Esophagus muscularis mucosa (tissue), 4 donors: Measurements from ENCODE around the gene PLEKHM2. TPM values are rescaled to one million over a fixed set of nuclear protein-coding genes. Genes with fewer than 3 reads are reported as not detected.

Source experiments
- DNase-seq: peaks from one replicate; pipeline ENCODE4 v3.0.0-alpha.2; 2017; ENCODE audit errors: extremely low spot score
- H3K27ac ChIP-seq, 4 donors: fragments of 200-600 bp; sonication (generic); replicated peaks in 1 of 4; 1 replicate in 3 of 4; 2 replicates in 1 of 4; pipeline ENCODE4 v1.5.1; 2016 to 2019; ENCODE audit warnings: mild to moderate bottlenecking in 1 of 4
- H3K27me3 ChIP-seq, 4 donors: fragments of 200-600 bp; sonication (generic); one replicate each; pipeline versions ENCODE4 v1.5.1 to v1.6.0; 2016 to 2019
- H3K36me3 ChIP-seq, 4 donors: fragments of 200-600 bp; sonication (generic); one replicate each; pipeline ENCODE4 v1.5.1; 2016 to 2019
- H3K4me1 ChIP-seq, 4 donors: fragments of 200-600 bp; sonication (generic); one replicate each; pipeline ENCODE4 v1.5.1; 2016 to 2019
- H3K4me3 ChIP-seq, 4 donors: fragments of 200-600 bp; sonication (generic); 1 replicate in 2 of 4; 2 replicates in 2 of 4; pipeline ENCODE4 v1.5.1; 2016 to 2019; ENCODE audit warnings: mild to moderate bottlenecking in 4 of 4, moderate library complexity in 1 of 4
- H3K9me3 ChIP-seq, 4 donors: fragments of 200-600 bp; sonication (generic); 1 replicate in 3 of 4; 2 replicates in 1 of 4; pipeline ENCODE4 v1.5.1; 2016 to 2019
- CTCF ChIP-seq, 3 experiments: fragments of 200-600 bp in 2 of 3; fragments of 450-650 bp in 1 of 3; sonication (generic) in 2 of 3; IDR thresholded peaks; one replicate each; pipeline ENCODE4 v1.5.1; 2017 to 2019; ENCODE audit warnings: antibody characterized with exemption in 3 of 3, mild to moderate bottlenecking in 2 of 3, moderate library complexity in 1 of 3
- EP300 ChIP-seq: sonication (generic); formaldehyde crosslinking; IDR thresholded peaks from one replicate; pipeline ENCODE4 v1.6.1; 2017; ENCODE audit warnings: antibody characterized with exemption
- POLR2A ChIP-seq: fragments of 450-650 bp; IDR thresholded peaks from one replicate; pipeline ENCODE4 v1.6.1; 2017; ENCODE audit warnings: antibody characterized with exemption, moderate library complexity, mild to moderate bottlenecking, low read depth
- POLR2AphosphoS5 ChIP-seq, 2 donors: sonication (generic); formaldehyde crosslinking; IDR thresholded peaks; one replicate each; pipeline ENCODE4 v1.6.1; 2017; ENCODE audit warnings: antibody characterized with exemption in 2 of 2
- WGBS: methylation state at CpG from one replicate; pipeline ENCODE4 v1.1.5; 2018; 5-methylcytosine and 5-hydroxymethylcytosine counted together
- intact Hi-C: fragments of 100-400 bp; cut with DNase I; formaldehyde crosslinking; loops from one replicate; pipeline ENCODE4 v1.15.1; 2023
- total RNA-seq, 4 donors: library from RNA; depleted of rRNA; stranded (reverse); fragments of >200 nt; gene quantifications; one replicate each; pipeline versions ENCODE4 v1.1.0 to v1.2.1, GENCODE V29; 2016

PLEKHM2 gene
- total RNA-seq, 4 donors from 2014 or later: 44.4 to 68.2 (median 55.2) TPM

DNA sequence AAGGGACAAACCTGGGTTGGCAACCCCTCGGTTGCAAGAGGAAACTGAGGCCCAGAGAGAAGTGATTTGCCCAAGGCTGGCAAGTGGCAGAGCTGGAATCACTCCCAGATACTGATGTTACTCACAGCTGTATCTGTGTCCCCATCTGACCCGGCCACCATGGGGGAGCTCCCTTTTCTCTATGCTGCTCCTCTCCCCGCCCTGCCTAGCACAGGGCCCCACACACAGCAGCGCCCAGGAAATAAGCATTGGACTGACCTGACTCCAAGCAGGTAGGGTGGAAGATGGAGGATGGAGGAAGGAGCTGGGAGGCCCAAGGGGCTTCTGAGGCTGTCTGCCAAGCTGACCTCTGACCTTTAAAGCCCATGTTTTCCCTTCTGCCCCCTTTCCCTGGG lies 71.5 kb downstream of the PLEKHM2 start:
- H3K36me3 ChIP-seq: no peaks in the 10 kb centered on the region
- intact Hi-C loops: no loop called here
- no peak for DNase-seq
- H3K27ac ChIP-seq: no peak overlapping the region
- peaks cover 0 to 18% (median 4%) of the 10 kb centered on the region in 4 donors for H3K27me3 ChIP-seq
- 79% methylated on average over 4 of the region's 4 CpGs for WGBS
- no peak overlapping the region for H3K4me3 ChIP-seq
- no peaks in the 10 kb centered on the region for H3K9me3 ChIP-seq
- TF ChIP-seq EP300 (no peak), POLR2AphosphoS5 (IDR thresholded peaks at IDR 0.05) (no peak), CTCF (IDR thresholded peaks at IDR 0.05) (no peak), POLR2A (no peak)
- H3K4me1 ChIP-seq: peaks cover 16 to 49% (median 44%) of the 10 kb centered on the region in 4 donors

DNA sequence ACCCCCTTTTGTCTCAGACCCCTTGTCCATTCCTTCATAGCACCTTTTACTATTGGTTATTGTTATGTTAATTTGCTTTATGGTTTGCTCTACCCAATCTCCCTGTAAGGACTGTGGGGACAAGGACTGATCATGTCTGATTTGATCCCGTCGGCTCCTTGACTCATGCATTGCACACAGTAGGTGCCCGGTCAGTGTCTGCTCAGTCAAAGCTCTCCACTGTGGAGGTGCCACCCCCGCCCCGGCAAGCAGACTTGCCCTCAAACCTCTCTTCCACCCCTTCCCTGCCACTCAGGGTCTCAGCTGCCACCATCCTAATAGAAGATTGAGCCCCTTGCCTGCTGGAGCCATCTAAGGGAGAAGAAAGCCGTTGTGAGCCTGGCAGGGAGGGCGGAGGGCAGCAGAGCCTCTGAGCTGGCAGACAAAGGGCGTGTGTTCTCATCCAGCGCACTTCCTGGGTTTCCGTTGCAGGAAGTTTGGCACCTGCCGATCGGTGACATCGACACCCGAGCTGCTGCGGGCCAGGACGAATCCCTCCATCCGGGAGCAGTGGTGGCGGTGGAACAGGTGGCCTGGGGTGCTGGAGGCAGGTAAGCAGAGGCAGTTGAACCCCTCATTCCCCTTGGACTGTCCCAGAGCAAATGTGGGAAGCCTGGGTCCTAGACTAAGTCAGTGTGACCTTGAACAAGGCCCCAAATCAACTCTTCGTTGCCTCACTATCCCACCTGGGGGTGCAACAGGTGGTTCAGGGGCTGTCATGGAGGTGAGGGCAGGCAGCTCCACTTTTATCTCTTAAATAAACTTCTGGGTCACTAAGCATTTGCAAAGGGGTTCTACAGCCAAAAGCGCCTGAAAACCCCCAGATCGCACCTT lies 72.3 kb downstream of the PLEKHM2 start:
- DNase-seq: no peak
- H3K4me3 ChIP-seq: no peak overlapping the region
- H3K27ac ChIP-seq: no peak overlapping the region
- 59% methylated on average over 21 of the region's 21 CpGs for WGBS
- H3K36me3 ChIP-seq: no peaks in the 10 kb centered on the region
- H3K9me3 ChIP-seq: no peaks in the 10 kb centered on the region
- H3K4me1 ChIP-seq: peaks cover 23 to 57% (median 51%) of the 10 kb centered on the region in 4 donors
- TF ChIP-seq POLR2A (no peak), EP300 (no peak), POLR2AphosphoS5 (IDR thresholded peaks at IDR 0.05) (no peak), CTCF (IDR thresholded peaks at IDR 0.05) (no peak)
- peaks cover 0 to 18% (median 4%) of the 10 kb centered on the region in 4 donors for H3K27me3 ChIP-seq
- intact Hi-C loops: no loop called here

DNA sequence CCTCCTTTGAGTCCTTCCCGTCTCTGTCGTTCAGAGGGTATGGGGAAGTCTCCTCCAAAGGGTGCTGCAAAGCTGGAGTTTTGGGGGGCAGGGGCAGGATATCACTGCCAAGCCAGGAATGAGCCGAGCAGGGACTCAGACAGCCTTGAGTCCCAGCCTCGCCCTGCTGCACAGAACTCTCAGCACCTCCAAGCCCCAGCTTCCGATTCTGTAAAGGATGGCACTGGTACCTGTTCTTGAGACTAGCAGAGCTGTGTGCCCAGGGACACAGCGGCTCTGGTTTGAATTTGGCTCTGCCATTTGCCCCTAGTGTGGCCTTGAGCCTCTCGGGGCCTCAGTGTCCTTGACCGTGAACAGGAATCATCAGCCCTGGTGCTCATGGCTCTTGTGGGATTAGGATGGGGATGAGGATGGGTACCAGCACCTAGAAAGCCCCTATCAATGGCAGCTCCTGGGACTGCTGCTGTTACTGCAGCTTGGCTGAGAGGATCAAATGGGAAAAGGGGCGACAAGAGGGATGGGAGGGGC lies 73.0 kb downstream of the PLEKHM2 start:
- H3K27me3 ChIP-seq: peaks cover 0 to 18% (median 4%) of the 10 kb centered on the region in 4 donors
- intact Hi-C loops: no loop called here
- peaks cover 29 to 64% (median 58%) of the 10 kb centered on the region in 4 donors for H3K4me1 ChIP-seq
- whole genome bisulfite sequencing: 79% methylated on average over 6 of the region's 9 CpGs
- DNase-seq: no peak
- H3K9me3 ChIP-seq: no peaks in the 10 kb centered on the region
- no peaks in the 10 kb centered on the region for H3K36me3 ChIP-seq
- H3K27ac ChIP-seq: peak overlapping the region in 3 of 4 donors; percentile 66 to 80 (median 77)
- no peak overlapping the region for H3K4me3 ChIP-seq
- no peak for TF ChIP-seq POLR2AphosphoS5 (IDR thresholded peaks at IDR 0.05)
- TF ChIP-seq EP300: no peak
- no peak for TF ChIP-seq CTCF (IDR thresholded peaks at IDR 0.05)
- no peak for TF ChIP-seq POLR2A

- DNase-seq: no peak
- Histone ChIP-seq H3K36me3 (no peaks in the 10 kb centered on the region), H3K4me3 (peak overlapping the region; percentile 67 to 87 (median 78)), H3K27ac (peak overlapping the region; percentile 66 to 81 (median 78)), H3K9me3 (no peaks in the 10 kb centered on the region), H3K4me1 (peaks cover 36 to 67% (median 61%) of the 10 kb centered on the region in 4 donors), H3K27me3 (peaks cover 0 to 18% (median 4%) of the 10 kb centered on the region in 4 donors)
- WGBS: 16% methylated on average over 15 of the region's 24 CpGs
- intact Hi-C loops: no loop called here
- TF ChIP-seq CTCF (IDR thresholded peaks at IDR 0.05) (no peak), POLR2AphosphoS5 (IDR thresholded peaks at IDR 0.05) (peak in 1 of 2 donors; percentile 2), EP300 (no peak)
Measured at GRCh38 chr1:15757575-15758342, 73.6 kb downstream of the PLEKHM2 start.
